ENCODE results near the gene KIF3A. TPM values are rescaled to one million over a fixed set of nuclear protein-coding genes. Genes with fewer than 3 reads are reported as not detected.

KIF3A gene
- total and polyA plus RNA-seq, 7 donors = 1.2 to 19.9 (median 7.1) TPM

DNA sequence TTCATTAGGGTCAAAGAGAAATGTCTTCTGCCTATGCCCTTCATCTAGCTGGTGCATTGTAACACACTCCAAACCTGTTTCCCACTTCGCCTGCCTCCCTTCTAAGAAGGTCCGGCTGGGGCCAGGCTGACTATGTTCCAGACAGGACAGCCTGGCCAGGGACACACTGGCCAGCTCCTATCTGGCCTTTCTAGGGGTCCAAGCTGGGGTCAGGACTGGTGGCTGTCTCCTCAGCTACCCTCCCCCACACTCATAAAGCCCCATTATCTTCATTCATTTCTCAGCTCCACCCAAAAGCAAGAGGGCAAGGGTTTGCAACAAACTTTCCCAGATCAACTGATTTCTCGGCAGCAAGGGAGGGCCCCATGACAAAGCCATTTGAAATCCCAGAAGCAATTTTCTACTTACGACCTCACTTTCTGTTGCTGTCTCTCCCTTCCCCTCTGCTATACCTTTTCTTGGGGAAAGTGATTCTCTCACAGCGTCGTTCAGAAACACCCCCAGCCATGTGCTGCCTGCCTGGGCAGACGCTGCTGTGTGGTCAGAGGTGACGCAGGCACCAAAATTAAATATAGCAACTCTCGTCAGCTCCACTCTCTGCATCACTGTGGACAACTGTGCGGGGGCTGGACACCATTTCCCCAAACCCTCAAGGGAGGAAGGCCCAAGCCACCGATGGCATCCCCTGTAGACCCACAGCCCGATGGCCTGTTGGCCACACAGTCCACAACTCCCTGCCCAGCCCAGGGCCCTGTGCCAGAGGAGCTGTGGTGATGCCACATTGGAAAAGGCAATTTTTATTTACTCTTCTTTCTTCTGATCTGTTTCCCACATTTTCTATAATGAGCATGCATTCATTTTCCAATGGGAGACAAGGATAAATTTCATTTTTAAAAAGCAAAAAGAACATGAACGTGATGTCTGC is 73.3 kb downstream of the KIF3A start:
- TF ChIP-seq POLR2AphosphoS5 (IDR thresholded peaks at IDR 0.05) (no peak), POLR2A (IDR thresholded peaks at IDR 0.05) (no peak), EP300 (IDR thresholded peaks at IDR 0.05) (no peak)
- TF ChIP-seq, protein P1, sequence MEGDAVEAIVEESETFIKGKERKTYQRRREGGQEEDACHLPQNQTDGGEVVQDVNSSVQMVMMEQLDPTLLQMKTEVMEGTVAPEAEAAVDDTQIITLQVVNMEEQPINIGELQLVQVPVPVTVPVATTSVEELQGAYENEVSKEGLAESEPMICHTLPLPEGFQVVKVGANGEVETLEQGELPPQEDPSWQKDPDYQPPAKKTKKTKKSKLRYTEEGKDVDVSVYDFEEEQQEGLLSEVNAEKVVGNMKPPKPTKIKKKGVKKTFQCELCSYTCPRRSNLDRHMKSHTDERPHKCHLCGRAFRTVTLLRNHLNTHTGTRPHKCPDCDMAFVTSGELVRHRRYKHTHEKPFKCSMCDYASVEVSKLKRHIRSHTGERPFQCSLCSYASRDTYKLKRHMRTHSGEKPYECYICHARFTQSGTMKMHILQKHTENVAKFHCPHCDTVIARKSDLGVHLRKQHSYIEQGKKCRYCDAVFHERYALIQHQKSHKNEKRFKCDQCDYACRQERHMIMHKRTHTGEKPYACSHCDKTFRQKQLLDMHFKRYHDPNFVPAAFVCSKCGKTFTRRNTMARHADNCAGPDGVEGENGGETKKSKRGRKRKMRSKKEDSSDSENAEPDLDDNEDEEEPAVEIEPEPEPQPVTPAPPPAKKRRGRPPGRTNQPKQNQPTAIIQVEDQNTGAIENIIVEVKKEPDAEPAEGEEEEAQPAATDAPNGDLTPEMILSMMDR (IDR thresholded peaks at IDR 0.05) = no peak
- H3K27ac ChIP-seq = no peak overlapping the region

DNA sequence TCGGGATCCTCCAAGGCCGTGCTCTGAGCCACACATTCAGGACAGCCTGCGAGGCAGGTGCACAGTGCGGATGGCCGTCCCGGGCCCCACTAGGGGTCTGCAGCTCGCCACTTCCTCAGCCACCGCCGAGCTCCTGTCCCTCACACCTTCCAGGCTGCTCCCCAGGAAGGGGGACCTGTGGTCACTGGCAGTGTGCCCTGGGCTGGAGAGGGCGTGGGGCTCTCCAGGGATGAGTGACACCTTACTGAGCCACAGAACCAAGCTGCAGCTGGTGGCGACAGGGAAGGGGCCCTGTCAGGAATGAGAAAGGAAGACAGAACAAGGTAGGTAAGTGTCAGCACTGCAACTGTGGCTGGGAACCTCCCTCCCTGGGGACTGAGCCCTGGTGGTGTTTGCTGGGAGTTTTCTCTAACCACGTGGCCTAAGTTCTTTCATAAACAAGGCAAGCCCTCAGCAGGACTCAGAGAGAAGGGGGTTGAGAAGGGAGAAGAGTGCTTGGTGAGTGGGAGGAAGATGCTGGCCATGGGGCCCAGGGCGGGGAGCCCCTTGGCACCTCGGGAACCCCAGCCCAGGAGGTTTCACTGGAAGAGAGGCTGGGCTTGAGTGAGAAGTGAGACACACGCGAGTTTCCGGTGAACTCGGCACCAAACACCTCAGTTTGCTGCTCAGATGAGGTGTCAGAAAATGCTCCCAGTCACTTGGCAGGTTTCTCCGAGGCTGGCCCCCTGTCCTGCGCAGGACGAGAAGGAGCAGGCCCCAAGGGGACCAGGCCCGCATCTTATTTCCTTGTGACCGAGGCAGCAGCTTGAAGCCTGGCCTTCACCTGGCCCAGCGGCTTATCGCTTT is 74.2 kb downstream of the KIF3A start:
- no peaks in the 10 kb centered on the region for H3K9me3 ChIP-seq
- H3K4me3 ChIP-seq = no peak overlapping the region
- TF ChIP-seq, protein P1 (IDR thresholded peaks at IDR 0.05) = no peak
- no peak for TF ChIP-seq POLR2A (IDR thresholded peaks at IDR 0.05)
- WGBS, 2 donors = 73 to 80% methylated on average over 25 of the region's 25 CpGs
- H3K27me3 ChIP-seq = no peaks in the 10 kb centered on the region
- intact Hi-C loops (cut with DNase I) = no loop called here
- no peaks in the 10 kb centered on the region for H3K36me3 ChIP-seq
- DNase-seq = no peak
- no peaks in the 10 kb centered on the region for H3K4me1 ChIP-seq
- H3K27ac ChIP-seq = no peak overlapping the region

More for the DNA sequence above, 73.3 kb downstream of the KIF3A start:
- Histone ChIP-seq H3K4me3 (no peak overlapping the region), H3K36me3 (no peaks in the 10 kb centered on the region), H3K4me1 (no peaks in the 10 kb centered on the region), H3K9me3 (no peaks in the 10 kb centered on the region), H3K27me3 (no peaks in the 10 kb centered on the region)
- WGBS, 2 donors = 77 to 86% methylated on average over 13 of the region's 13 CpGs
- DNase-seq = no peak
- intact Hi-C loops (cut with DNase I) = no loop called here

- WGBS, 2 donors = 83 to 97% methylated on average over 9 of the region's 9 CpGs
- Histone ChIP-seq H3K27me3 (peaks cover 0 to 4% (median 0%) of the 10 kb centered on the region in 3 donors), H3K4me3 (no peak overlapping the region), H3K9me3 (no peaks in the 10 kb centered on the region), H3K4me1 (peaks cover 0 to under 1% (median 0%) of the 10 kb centered on the region in 4 donors), H3K36me3 (no peaks in the 10 kb centered on the region), H3K27ac (no peak overlapping the region)
- TF ChIP-seq, protein P1 (IDR thresholded peaks at IDR 0.05) = no peak
- no peak for TF ChIP-seq POLR2AphosphoS5 (IDR thresholded peaks at IDR 0.05)
- no peak for TF ChIP-seq POLR2A (IDR thresholded peaks at IDR 0.05)
- TF ChIP-seq EP300 (IDR thresholded peaks at IDR 0.05) = no peak
- DNase-seq = no peak
- intact Hi-C loops (cut with DNase I) = no loop called here
Measured at GRCh38 chr5:132662004-132662401, 75.3 kb downstream of the KIF3A start.

- intact Hi-C loops (cut with DNase I) = no loop called here
- H3K9me3 ChIP-seq = no peaks in the 10 kb centered on the region
- no peaks in the 10 kb centered on the region for H3K36me3 ChIP-seq
- H3K4me1 ChIP-seq = peaks cover 0 to 6% (median 4%) of the 10 kb centered on the region in 4 donors
- TF ChIP-seq, protein P1 (IDR thresholded peaks at IDR 0.05) = no peak
- TF ChIP-seq EP300 (IDR thresholded peaks at IDR 0.05) (no peak), POLR2A (IDR thresholded peaks at IDR 0.05) (no peak), POLR2AphosphoS5 (IDR thresholded peaks at IDR 0.05) (no peak)
- H3K4me3 ChIP-seq = no peak overlapping the region
- H3K27me3 ChIP-seq = peaks cover 1 to 9% (median 2%) of the 10 kb centered on the region in 3 donors
- DNase-seq = no peak
- 85 to 87% methylated on average over 12 of the region's 12 CpGs for WGBS, 2 donors
- H3K27ac ChIP-seq = no peak overlapping the region
Measured at GRCh38 chr5:132661231-132662003, 75.9 kb downstream of the KIF3A start.
